Activated CD4-positive, alpha-beta memory T cell treated with anti-CD3 and anti-CD28 coated beads, Interleukin-2, amount 10 ng/mL, durations not matched to agents 7 days and 5 days (primary cell): ENCODE measurements around the gene AMOTL2. TPM values are rescaled to one million over a fixed set of nuclear protein-coding genes. Genes with fewer than 3 reads are reported as not detected.

Experiments used
- CTCF ChIA-PET: fragments of 350-600 bp; sonication (Branson Sonifier 250); formaldehyde crosslinking; loops from one replicate; lab custom pipeline; 2021; ENCODE audit warnings: antibody characterized with exemption, inconsistent platforms; lab: Charles Lee
- POLR2A ChIA-PET: fragments of 350-600 bp; sonication (Branson Sonifier 250); formaldehyde crosslinking; loops from one replicate; lab custom pipeline; 2021; ENCODE audit warnings: antibody characterized with exemption; lab: Charles Lee
- DNase-seq: peaks from one replicate; pipeline ENCODE4 v3.0.0-alpha.2; 2020
- H3K27ac Mint-ChIP-seq: one replicate; pipeline ENCODE4 v1.8.0; 2021; ENCODE audit warnings: mild to moderate bottlenecking, mixed read lengths
- H3K27me3 Mint-ChIP-seq: one replicate; pipeline ENCODE4 v1.8.0; 2021; ENCODE audit warnings: mixed read lengths
- H3K36me3 Mint-ChIP-seq: one replicate; pipeline ENCODE4 v1.8.0; 2021; ENCODE audit warnings: low read depth, mixed read lengths
- H3K4me1 Mint-ChIP-seq: one replicate; pipeline ENCODE4 v1.8.0; 2021; ENCODE audit warnings: mixed read lengths
- H3K4me3 Mint-ChIP-seq: one replicate; pipeline ENCODE4 v1.8.0; 2021; ENCODE audit warnings: mild to moderate bottlenecking, mixed read lengths
- H3K9me3 Mint-ChIP-seq: one replicate; pipeline ENCODE4 v1.8.0; 2021; ENCODE audit warnings: mixed read lengths
- total RNA-seq, 2 experiments: library from RNA; stranded (reverse); gene quantifications; one replicate each; pipeline ENCODE4 v1.2.3, GENCODE V29; 2021

AMOTL2 gene
- total RNA-seq, 2 experiments from 2014 or later = not detected

- POLR2A ChIA-PET = no interaction called here
- no peak overlapping the region for H3K4me3 Mint-ChIP-seq
- H3K4me1 Mint-ChIP-seq = peaks cover 15% of the 10 kb centered on the region
Observed at GRCh38 chr3:134366928-134367811, 7.1 kb downstream of the AMOTL2 start.

GRCh38 chr3:134366221-134366927 lies 7.9 kb downstream of the AMOTL2 start:
- H3K36me3 Mint-ChIP-seq = no peaks in the 10 kb centered on the region
- no peak overlapping the region for H3K27ac Mint-ChIP-seq
- ChIA-PET CTCF (interaction anchor here (1.1 kb wide), 1 partner anchor 107 kb away, joined by 6 read pairs; no protein-coding TSS in a partner anchor), POLR2A (no interaction called here)
- no peaks in the 10 kb centered on the region for H3K9me3 Mint-ChIP-seq
- peaks cover 15% of the 10 kb centered on the region for H3K4me1 Mint-ChIP-seq
- DNase-seq = no peak
- no peak overlapping the region for H3K4me3 Mint-ChIP-seq
- H3K27me3 Mint-ChIP-seq = peaks cover 20% of the 10 kb centered on the region

More at GRCh38 chr3:134366928-134367811, 7.1 kb downstream of the AMOTL2 start:
- DNase-seq = no peak
- Mint-ChIP-seq H3K9me3 (no peaks in the 10 kb centered on the region), H3K36me3 (no peaks in the 10 kb centered on the region), H3K27me3 (peaks cover 22% of the 10 kb centered on the region), H3K27ac (no peak overlapping the region)
- CTCF ChIA-PET = interaction anchor here (1.1 kb wide), 1 partner anchor 106 kb away, joined by 6 read pairs; no protein-coding TSS in a partner anchor

GRCh38 chr3:134365766-134366065 lies 8.5 kb downstream of the AMOTL2 start:
- H3K36me3 Mint-ChIP-seq = no peaks in the 10 kb centered on the region
- ChIA-PET POLR2A (no interaction called here), CTCF (no interaction called here)
- DNase-seq = no peak
- H3K27ac Mint-ChIP-seq = no peak overlapping the region
- H3K4me3 Mint-ChIP-seq = no peak overlapping the region
- H3K27me3 Mint-ChIP-seq = peaks cover 20% of the 10 kb centered on the region
- H3K4me1 Mint-ChIP-seq = peaks cover 15% of the 10 kb centered on the region
- H3K9me3 Mint-ChIP-seq = no peaks in the 10 kb centered on the region

- no peak overlapping the region for H3K4me3 Mint-ChIP-seq
- CTCF ChIA-PET = interaction anchor here (0.6 to 0.7 kb wide), 2 partner anchors 22 to 153 kb away, joined by 3 read pairs; no protein-coding TSS in a partner anchor
Observed at GRCh38 chr3:134364936-134365765, 9.1 kb downstream of the AMOTL2 start.

GRCh38 chr3:134364061-134364935 lies 9.9 kb downstream of the AMOTL2 start:
- CTCF ChIA-PET = no interaction called here
- DNase-seq = no peak
- H3K4me1 Mint-ChIP-seq = peaks cover 15% of the 10 kb centered on the region
- H3K36me3 Mint-ChIP-seq = no peaks in the 10 kb centered on the region
- H3K9me3 Mint-ChIP-seq = no peaks in the 10 kb centered on the region
- POLR2A ChIA-PET = interaction anchor here (0.9 kb wide), 1 partner anchor 121 kb away, joined by 5 read pairs; the partner anchor contains the start of genes ANAPC13 and CEP63
- no peak overlapping the region for H3K27ac Mint-ChIP-seq
- peaks cover 20% of the 10 kb centered on the region for H3K27me3 Mint-ChIP-seq
- no peak overlapping the region for H3K4me3 Mint-ChIP-seq

More at GRCh38 chr3:134364936-134365765, 9.1 kb downstream of the AMOTL2 start:
- Mint-ChIP-seq H3K4me1 (peaks cover 15% of the 10 kb centered on the region), H3K36me3 (no peaks in the 10 kb centered on the region), H3K27ac (no peak overlapping the region), H3K9me3 (no peaks in the 10 kb centered on the region), H3K27me3 (peaks cover 20% of the 10 kb centered on the region)
- POLR2A ChIA-PET = no interaction called here
- DNase-seq = no peak

GRCh38 chr3:134363381-134363755 lies 10.9 kb downstream of the AMOTL2 start:
- POLR2A ChIA-PET = no interaction called here
- Mint-ChIP-seq H3K27me3 (peaks cover 20% of the 10 kb centered on the region), H3K27ac (no peak overlapping the region), H3K9me3 (no peaks in the 10 kb centered on the region), H3K4me3 (no peak overlapping the region), H3K36me3 (no peaks in the 10 kb centered on the region), H3K4me1 (peaks cover 15% of the 10 kb centered on the region)
- CTCF ChIA-PET = no interaction called here
- no peak for DNase-seq

GRCh38 chr3:134362670-134363380 lies 11.4 kb downstream of the AMOTL2 start:
- Mint-ChIP-seq H3K36me3 (no peaks in the 10 kb centered on the region), H3K4me3 (no peak overlapping the region)
- CTCF ChIA-PET = no interaction called here

GRCh38 chr3:134362221-134362620 lies 12.0 kb downstream of the AMOTL2 start:
- H3K27me3 Mint-ChIP-seq = peaks cover 20% of the 10 kb centered on the region
- ChIA-PET POLR2A (no interaction called here), CTCF (no interaction called here)
- H3K27ac Mint-ChIP-seq = no peak overlapping the region
- no peak overlapping the region for H3K4me3 Mint-ChIP-seq
- no peak for DNase-seq
- no peaks in the 10 kb centered on the region for H3K36me3 Mint-ChIP-seq
- no peaks in the 10 kb centered on the region for H3K9me3 Mint-ChIP-seq
- peaks cover 15% of the 10 kb centered on the region for H3K4me1 Mint-ChIP-seq

More at GRCh38 chr3:134362670-134363380, 11.4 kb downstream of the AMOTL2 start:
- DNase-seq = no peak
- POLR2A ChIA-PET = no interaction called here
- H3K9me3 Mint-ChIP-seq = no peaks in the 10 kb centered on the region
- peaks cover 20% of the 10 kb centered on the region for H3K27me3 Mint-ChIP-seq
- peaks cover 15% of the 10 kb centered on the region for H3K4me1 Mint-ChIP-seq
- H3K27ac Mint-ChIP-seq = no peak overlapping the region

GRCh38 chr3:134361162-134361835 lies 12.9 kb downstream of the AMOTL2 start:
- no peak overlapping the region for H3K4me3 Mint-ChIP-seq
- CTCF ChIA-PET = no interaction called here
- POLR2A ChIA-PET = no interaction called here

GRCh38 chr3:134360046-134360445 lies 14.2 kb downstream of the AMOTL2 start:
- DNase-seq = no peak
- Mint-ChIP-seq H3K36me3 (no peaks in the 10 kb centered on the region), H3K4me3 (no peak overlapping the region), H3K27ac (no peak overlapping the region), H3K4me1 (peaks cover 11% of the 10 kb centered on the region), H3K9me3 (no peaks in the 10 kb centered on the region), H3K27me3 (peaks cover 16% of the 10 kb centered on the region)
- ChIA-PET CTCF (no interaction called here), POLR2A (no interaction called here)

More at GRCh38 chr3:134361162-134361835, 12.9 kb downstream of the AMOTL2 start:
- Mint-ChIP-seq H3K36me3 (no peaks in the 10 kb centered on the region), H3K4me1 (peaks cover 15% of the 10 kb centered on the region), H3K27me3 (peaks cover 20% of the 10 kb centered on the region), H3K9me3 (no peaks in the 10 kb centered on the region), H3K27ac (no peak overlapping the region)
- DNase-seq = no peak
